OCI-LY1 (cell line): ENCODE data around the gene ST6GALNAC5.

ENCODE experiments used
- EZH2 ChIP-seq: fragments of 200-600 bp; sonication (generic), shearing (Covaris generic); IDR thresholded peaks from 2 replicates; pipeline ENCODE4 v1.8.0; 2017; ENCODE audit warnings: borderline replicate concordance, mixed run types, mild to moderate bottlenecking, antibody characterized with exemption, low read length, moderate library complexity, mixed read lengths
- TF ChIP-seq, protein P1 (sequence below): fragments of 200-600 bp; sonication (generic), shearing (Covaris generic); IDR thresholded peaks from 2 replicates; pipeline ENCODE4 v1.5.1; 2017; ENCODE audit warnings: mild to moderate bottlenecking, antibody characterized with exemption, low read length, moderate library complexity, mixed read lengths

- TF ChIP-seq, protein P1, sequence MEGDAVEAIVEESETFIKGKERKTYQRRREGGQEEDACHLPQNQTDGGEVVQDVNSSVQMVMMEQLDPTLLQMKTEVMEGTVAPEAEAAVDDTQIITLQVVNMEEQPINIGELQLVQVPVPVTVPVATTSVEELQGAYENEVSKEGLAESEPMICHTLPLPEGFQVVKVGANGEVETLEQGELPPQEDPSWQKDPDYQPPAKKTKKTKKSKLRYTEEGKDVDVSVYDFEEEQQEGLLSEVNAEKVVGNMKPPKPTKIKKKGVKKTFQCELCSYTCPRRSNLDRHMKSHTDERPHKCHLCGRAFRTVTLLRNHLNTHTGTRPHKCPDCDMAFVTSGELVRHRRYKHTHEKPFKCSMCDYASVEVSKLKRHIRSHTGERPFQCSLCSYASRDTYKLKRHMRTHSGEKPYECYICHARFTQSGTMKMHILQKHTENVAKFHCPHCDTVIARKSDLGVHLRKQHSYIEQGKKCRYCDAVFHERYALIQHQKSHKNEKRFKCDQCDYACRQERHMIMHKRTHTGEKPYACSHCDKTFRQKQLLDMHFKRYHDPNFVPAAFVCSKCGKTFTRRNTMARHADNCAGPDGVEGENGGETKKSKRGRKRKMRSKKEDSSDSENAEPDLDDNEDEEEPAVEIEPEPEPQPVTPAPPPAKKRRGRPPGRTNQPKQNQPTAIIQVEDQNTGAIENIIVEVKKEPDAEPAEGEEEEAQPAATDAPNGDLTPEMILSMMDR = no peak
- no peak for TF ChIP-seq EZH2
Measured at GRCh38 chr1:76868154-76868882, 1.0 kb downstream of the ST6GALNAC5 start.
